GM10266 (cell line): ENCODE measurements around the gene BZW2.

Experiments
- DNase-seq: peaks from one replicate; pipeline ENCODE4 v3.0.0; 2012; ENCODE audit errors: extremely low spot score
- TF ChIP-seq, protein P1 (sequence below): IDR thresholded peaks from 2 replicates; pipeline ENCODE4 v1.5.1; 2012; ENCODE audit warnings: mild to moderate bottlenecking, low read depth; ENCODE audit not compliant: control insufficient read depth, insufficient read depth; ENCODE audit errors: missing control alignments

BZW2 gene

DNA sequence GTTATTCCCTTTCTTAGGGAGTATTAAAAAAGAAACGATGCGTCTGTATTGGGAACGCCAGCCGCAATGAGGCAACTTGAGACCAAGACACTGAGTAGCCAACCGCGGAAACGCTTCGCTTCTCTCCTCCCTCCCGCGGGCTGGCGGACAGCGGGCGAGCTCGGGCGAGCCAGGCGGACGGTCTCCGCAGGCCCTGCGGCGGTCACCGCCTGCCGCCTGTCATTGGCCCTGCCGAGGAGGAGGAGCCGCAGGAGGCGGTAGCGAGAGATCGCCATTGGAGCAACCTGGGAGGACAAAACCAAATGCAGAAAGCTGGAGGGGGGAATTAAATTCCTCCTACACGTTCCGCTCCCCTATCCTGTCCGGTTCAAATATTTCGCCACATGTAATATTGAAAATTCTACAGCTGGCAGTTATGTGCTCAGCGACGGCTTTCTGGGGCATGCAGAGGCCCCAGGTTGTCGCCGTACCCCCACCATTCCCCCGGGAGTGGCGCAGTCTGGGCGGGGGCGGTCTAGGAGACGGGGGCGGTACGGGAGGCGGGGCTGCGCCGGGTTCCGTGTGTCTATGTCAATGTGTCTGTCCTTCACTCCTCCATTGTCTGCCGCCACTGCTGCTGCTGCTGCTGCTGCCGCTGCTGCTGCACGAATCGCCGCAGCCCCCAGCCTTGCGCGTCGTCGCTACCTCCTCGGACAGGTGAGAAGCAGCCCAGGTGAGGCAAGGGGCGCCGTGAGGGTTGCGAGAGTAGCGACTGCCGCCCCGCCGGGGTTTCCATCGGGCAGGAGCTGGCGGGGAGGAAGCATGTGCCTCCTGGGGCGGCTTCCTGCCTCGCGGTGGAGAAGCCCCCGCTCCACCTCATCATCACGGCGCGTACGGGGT is at the start of gene BZW2, which contains the start of gene ANKMY2:
Gene BZW2, plus strand, starts transcription at position 589 of the 879 bp plus-strand sequence. CDS start 19,263 bp downstream, outside the sequence.
Gene ANKMY2, minus strand, starts transcription at position 162 of the 879 bp plus-strand sequence. CDS start 181 bp downstream, outside the sequence.
- TF ChIP-seq, protein P1, sequence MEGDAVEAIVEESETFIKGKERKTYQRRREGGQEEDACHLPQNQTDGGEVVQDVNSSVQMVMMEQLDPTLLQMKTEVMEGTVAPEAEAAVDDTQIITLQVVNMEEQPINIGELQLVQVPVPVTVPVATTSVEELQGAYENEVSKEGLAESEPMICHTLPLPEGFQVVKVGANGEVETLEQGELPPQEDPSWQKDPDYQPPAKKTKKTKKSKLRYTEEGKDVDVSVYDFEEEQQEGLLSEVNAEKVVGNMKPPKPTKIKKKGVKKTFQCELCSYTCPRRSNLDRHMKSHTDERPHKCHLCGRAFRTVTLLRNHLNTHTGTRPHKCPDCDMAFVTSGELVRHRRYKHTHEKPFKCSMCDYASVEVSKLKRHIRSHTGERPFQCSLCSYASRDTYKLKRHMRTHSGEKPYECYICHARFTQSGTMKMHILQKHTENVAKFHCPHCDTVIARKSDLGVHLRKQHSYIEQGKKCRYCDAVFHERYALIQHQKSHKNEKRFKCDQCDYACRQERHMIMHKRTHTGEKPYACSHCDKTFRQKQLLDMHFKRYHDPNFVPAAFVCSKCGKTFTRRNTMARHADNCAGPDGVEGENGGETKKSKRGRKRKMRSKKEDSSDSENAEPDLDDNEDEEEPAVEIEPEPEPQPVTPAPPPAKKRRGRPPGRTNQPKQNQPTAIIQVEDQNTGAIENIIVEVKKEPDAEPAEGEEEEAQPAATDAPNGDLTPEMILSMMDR: no peak
- peak; percentile 96 for DNase-seq

DNA sequence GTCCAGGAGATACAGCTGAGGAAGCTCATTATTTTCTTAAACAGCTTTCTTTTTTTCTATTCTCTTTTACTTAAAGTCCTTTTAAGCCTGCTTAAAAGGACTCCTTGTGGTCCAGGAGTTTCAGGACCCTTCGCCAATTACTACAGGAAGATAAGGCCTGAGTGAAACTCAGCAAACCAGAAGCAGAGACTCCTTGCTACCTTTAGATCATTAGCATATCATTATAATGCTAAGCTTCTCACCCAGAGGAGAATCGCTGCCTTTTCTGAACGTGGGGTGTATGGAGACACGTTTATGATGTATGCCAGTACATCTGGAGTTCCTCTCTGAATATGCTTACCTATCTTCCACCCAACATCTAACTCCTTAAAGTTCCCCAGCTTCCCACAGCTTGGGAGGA is 48.0 kb upstream of the BZW2 start:
- DNase-seq: no peak

DNA sequence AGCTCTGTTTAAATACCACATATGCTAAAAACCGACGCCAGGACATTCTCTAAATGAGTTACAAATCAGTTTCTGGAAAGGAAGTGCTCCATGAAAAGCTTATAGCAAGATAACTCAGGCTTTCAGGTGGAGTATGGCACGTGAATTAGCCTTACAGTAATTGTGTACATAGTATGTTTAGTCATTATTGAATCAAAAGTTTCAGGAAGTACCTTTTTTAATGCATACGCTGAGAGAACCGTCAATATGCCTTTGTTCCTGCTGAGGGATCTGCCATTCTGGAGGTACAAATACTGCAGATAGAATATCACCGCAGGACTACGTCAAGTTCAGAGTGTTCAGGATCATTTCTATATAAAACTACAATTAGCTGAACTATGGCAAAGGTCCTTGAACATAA is 46.1 kb upstream of the BZW2 start:
- TF ChIP-seq, protein P1: no peak
- DNase-seq: no peak

More for the DNA sequence above, 48.0 kb upstream of the BZW2 start:
- TF ChIP-seq, protein P1: no peak

DNA sequence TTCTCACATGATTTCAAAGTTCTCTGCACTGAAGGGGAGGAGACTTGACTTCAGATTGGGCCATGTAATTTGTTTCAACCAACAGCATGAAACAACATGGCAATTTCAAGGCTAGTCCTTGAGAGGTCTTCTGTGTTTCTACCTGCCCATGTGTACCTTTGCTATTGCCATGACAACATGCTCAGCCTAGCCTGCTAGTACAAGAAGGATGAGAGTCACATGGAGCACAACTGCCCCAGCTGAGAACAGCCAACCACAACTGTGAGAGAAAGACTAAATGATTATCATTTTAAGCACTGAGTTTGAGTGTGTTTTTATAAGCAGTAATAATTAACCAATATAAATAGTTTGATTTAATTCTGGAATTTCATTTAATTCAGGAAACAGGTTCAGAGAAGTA is 42.3 kb upstream of the BZW2 start:
- TF ChIP-seq, protein P1: no peak
- no peak for DNase-seq

DNA sequence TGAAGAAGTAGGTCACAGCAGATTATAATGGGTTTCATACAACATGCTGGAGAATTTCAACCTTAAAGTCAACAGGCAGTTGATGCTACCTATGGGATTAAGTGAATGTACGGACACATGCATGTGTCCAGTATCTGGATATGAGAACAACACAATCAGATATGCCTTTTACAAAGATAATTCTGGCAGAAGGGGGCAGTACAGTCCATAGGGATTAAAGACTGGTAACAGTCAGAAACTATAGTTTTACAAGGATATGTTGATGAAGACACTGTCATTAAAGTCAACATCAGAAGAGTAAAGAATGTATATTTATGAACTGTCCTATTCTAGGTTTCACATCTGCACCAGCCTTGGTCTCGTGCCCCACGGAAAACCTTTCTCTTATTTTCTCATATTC is 41.9 kb upstream of the BZW2 start:
- TF ChIP-seq, protein P1: no peak
- DNase-seq: no peak

DNA sequence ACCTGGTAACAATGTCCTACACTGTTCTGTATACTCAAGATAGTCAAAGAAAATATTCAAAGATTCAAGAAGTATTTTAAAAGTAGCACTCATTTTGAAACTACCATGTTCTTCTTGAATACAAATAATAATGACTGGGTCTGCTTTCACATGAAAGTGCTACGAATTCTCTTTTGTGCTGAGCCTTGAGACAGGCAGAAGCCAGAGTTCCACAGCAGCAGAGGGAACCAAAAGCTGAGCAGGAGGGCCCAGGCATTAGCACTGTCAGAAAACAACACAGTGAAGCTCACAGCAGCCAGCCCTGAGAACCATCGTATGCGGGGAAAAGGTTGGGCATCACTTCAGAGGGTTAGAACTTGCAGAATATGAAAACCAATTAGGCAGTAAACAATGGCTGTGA is 39.3 kb upstream of the BZW2 start:
- TF ChIP-seq, protein P1: no peak
- no peak for DNase-seq

DNA sequence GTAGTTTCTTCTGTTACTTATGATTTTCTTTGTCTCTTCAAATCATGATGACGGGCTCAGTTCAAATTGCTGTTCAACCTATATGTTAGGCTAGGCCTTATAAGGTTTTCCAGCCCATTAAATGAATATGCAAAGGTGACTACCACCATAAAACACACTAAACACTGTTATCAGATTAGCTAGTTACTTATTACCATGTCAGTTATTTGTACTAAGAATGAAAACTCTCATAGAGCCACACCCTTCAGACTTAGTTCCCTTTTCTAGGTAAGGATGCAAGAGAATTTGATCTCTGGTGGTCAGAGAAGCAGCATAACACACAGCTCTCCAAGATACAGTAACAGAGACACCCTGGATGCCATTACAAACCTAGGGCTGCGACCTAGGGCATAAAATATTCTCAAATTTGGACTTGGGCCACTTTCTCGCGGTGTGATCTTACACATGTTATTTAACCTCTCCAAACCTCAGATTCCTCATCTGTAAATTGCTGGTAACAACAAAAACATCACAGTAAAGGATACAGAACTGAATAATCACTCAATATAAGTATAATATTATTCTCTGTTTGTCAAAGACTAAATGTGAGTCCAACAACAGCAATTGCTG is 36.0 kb upstream of the BZW2 start:
- TF ChIP-seq, protein P1: no peak
- DNase-seq: no peak
